Activated CD4-positive, alpha-beta T cell treated with anti-CD3 and anti-CD28 coated beads, Interleukin-2, amount 10 ng/mL, durations not matched to agents 7 days and 5 days (primary cell): ENCODE measurements around the gene UGT1A4. TPM values are rescaled to one million over a fixed set of nuclear protein-coding genes. Genes with fewer than 3 reads are reported as not detected.

Experiments used
- total RNA-seq, 2 experiments: library from RNA; stranded (reverse); gene quantifications; one replicate each; pipeline ENCODE4 v1.2.3, GENCODE V29; 2021

UGT1A4 gene
- total RNA-seq, 2 experiments from 2014 or later: not detected

Other genes with a start within 250 kb of the UGT1A4 start
- 1 to 10 TPM; 5.5 to 6.0 TPM for gene USP40, start 152.0 kb upstream of the UGT1A4 start, total RNA-seq
- not detected for gene UGT1A8, start 101.1 kb upstream of the UGT1A4 start, total RNA-seq
- gene UGT1A10, start 82.3 kb upstream of the UGT1A4 start, total RNA-seq: not detected
- gene UGT1A9, start 46.8 kb upstream of the UGT1A4 start, total RNA-seq: not detected
- gene UGT1A7, start 36.8 kb upstream of the UGT1A4 start, total RNA-seq: not detected
- not detected for gene UGT1A6, start 25.8 kb upstream of the UGT1A4 start, total RNA-seq
- gene UGT1A5, start 5.8 kb upstream of the UGT1A4 start, total RNA-seq: not detected
- gene UGT1A3, start 10.3 kb downstream of the UGT1A4 start, total RNA-seq: not detected
- gene UGT1A1, start 41.5 kb downstream of the UGT1A4 start, total RNA-seq: not detected
- gene MROH2A, start 59.6 kb downstream of the UGT1A4 start, total RNA-seq: not detected
- gene HJURP, start 135.8 kb downstream of the UGT1A4 start, total RNA-seq: 100 to 1,000 TPM; 139 to 141 TPM
- gene TRPM8, start 198.6 kb downstream of the UGT1A4 start, total RNA-seq: not detected